ENCODE measurements around the gene CACNA1B.
"Not testable (repeated sequence)": the region's sequence is repeated elsewhere in the genome, so short reads cannot be mapped to it uniquely, and the experiment has no call there.

Gene CACNA1B

DNA sequence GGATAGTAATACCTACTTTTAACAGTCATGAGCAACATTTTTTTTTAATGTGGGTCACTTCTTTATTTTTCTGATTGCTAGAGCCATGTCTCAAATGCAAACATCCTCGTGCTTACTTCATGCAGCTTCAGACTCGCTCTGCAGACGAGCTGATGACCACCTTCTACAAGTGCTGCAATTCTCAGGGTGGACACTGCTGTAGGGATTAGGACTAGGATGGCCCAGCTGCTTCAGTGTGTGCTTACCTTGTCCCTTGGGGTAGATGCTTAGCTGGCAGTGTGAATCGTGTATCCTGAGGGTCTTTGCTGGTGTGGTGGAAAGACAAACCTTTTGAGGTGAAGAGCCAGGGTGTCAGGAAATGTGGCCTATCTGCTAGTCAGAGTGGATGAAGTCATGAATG is 251.7 kb downstream of the CACNA1B start:
- H3K9me3 ChIP-seq (ENCODE audit: control insufficient read depth, low read length); H3K27ac ChIP-seq (ENCODE audit: insufficient read depth, low read length, poor library complexity, severe bottlenecking); DNase-seq; H3K4me3 ChIP-seq (ENCODE audit: insufficient read depth, low read depth, low read length, poor library complexity, severe bottlenecking); H3K4me1 ChIP-seq (ENCODE audit: control insufficient read depth, insufficient read depth, low read length, poor library complexity, severe bottlenecking); H3K36me3 ChIP-seq (ENCODE audit: control insufficient read depth, insufficient read depth, low read length); H3K27me3 ChIP-seq (replicated peaks; ENCODE audit: control insufficient read depth, insufficient read depth, low read length, poor library complexity, severe bottlenecking): not testable (repeated sequence)

DNA sequence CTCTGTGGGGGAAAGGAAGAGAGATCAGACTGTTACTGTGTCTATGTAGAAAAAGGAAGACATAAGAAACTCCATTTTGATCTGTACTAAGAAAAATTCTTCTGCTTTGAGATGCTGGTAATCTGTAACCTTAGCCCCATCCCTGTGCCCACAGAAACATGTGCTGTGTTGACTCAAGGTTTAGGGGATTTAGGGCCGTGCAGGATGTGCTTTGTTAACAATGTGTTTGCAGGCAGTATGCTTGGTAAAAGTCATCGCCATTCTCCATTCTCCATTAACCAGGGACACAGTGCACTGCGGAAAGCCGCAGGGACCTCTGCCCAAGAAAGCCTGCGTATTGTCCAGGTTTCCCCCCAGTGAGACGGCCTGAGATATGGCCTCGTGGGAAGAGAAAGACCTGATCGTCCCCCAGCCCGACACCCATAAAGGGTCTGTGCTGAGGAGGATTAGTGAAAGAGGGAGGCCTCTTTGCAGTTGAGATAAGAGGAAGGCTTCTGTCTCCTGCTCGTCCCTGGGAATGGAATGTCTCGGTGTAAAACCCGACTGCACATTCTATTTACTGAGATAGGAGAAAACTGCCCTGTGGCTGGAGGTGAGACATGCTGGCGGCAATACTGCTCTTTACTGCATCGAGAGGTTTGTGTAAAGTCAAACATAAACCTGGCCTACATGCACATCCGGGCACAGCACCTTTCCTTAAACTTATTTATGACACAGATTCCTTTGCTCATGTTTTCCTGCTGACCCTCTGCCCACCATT is 255.5 kb downstream of the CACNA1B start:
- not testable (repeated sequence) for H3K4me3 ChIP-seq (ENCODE audit: insufficient read depth, low read depth, low read length, poor library complexity, severe bottlenecking); DNase-seq; H3K9me3 ChIP-seq (ENCODE audit: control insufficient read depth, low read length); H3K4me1 ChIP-seq (ENCODE audit: control insufficient read depth, insufficient read depth, low read length, poor library complexity, severe bottlenecking); H3K27ac ChIP-seq (ENCODE audit: insufficient read depth, low read length, poor library complexity, severe bottlenecking); H3K27me3 ChIP-seq (replicated peaks; ENCODE audit: control insufficient read depth, insufficient read depth, low read length, poor library complexity, severe bottlenecking); H3K36me3 ChIP-seq (ENCODE audit: control insufficient read depth, insufficient read depth, low read length)

DNA sequence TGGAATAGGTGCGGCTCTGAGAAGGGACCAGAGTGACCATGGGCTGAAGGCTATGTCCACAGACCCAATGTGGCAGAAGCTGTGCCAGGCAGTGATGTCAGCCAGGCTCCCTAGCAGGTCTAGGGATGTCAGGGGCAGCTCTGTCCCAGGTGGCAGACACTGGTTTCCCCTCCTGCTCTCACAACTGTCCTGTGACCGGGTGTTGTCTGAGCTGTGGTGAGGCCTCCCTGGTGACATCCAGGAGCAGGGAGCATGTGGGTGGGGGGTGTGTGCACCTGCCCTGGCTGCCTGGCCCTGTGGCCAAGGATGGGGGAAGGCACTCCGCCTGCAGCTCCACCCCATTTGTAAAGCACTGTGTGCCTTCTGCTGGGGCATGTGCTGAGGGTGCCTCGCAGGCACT is 257.0 kb downstream of the CACNA1B start:
- H3K4me1 ChIP-seq (ENCODE audit: control insufficient read depth, insufficient read depth, low read length, poor library complexity, severe bottlenecking); H3K27me3 ChIP-seq (replicated peaks; ENCODE audit: control insufficient read depth, insufficient read depth, low read length, poor library complexity, severe bottlenecking); H3K36me3 ChIP-seq (ENCODE audit: control insufficient read depth, insufficient read depth, low read length); H3K27ac ChIP-seq (ENCODE audit: insufficient read depth, low read length, poor library complexity, severe bottlenecking); DNase-seq; H3K4me3 ChIP-seq (ENCODE audit: insufficient read depth, low read depth, low read length, poor library complexity, severe bottlenecking); H3K9me3 ChIP-seq (ENCODE audit: control insufficient read depth, low read length): not testable (repeated sequence)

DNA sequence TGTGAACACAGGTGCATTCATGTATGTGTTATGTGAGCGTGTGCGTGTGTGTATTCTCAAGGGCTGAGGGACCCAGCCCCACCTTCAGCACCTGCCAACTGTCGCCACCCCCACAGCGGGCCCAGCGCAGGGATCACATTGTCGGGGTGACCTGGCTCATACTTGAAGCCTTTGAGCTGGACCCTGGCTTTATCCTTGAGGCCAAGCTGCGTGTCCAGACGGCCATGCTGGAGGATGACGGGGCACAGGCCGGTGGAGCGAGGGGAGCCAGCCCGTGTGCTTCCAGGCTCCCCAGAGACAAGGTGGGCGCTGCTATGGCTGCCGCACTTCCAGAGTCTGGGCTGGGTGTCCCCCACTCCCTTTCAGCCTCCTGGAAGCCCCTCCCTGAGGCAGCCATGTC is 261.5 kb downstream of the CACNA1B start:
- H3K27ac ChIP-seq (ENCODE audit: insufficient read depth, low read length, poor library complexity, severe bottlenecking); H3K27me3 ChIP-seq (replicated peaks; ENCODE audit: control insufficient read depth, insufficient read depth, low read length, poor library complexity, severe bottlenecking); H3K36me3 ChIP-seq (ENCODE audit: control insufficient read depth, insufficient read depth, low read length); H3K4me3 ChIP-seq (ENCODE audit: insufficient read depth, low read depth, low read length, poor library complexity, severe bottlenecking); DNase-seq; H3K9me3 ChIP-seq (ENCODE audit: control insufficient read depth, low read length); H3K4me1 ChIP-seq (ENCODE audit: control insufficient read depth, insufficient read depth, low read length, poor library complexity, severe bottlenecking): not testable (repeated sequence)

DNA sequence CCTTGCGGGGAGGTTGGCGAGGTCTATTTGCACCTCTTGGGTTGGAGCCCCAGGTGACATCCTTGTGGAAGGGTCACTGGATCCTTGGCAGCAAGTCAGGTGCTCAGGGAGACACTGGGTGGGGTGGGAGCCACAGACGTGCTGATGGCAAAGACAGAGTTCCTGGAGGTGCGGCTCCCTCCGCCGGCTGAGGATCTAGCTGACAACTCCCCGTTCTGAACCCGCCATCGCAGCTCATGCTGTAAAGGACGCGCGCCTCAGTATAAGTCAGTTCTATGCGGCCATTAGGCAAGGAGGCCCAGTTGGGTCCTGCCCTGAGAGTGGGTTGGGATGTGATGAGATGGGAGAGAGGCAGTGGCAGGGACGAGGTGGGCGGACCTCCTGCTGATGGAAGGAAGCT is 263.4 kb downstream of the CACNA1B start:
- not testable (repeated sequence) for H3K36me3 ChIP-seq (ENCODE audit: control insufficient read depth, insufficient read depth, low read length); H3K27ac ChIP-seq (ENCODE audit: insufficient read depth, low read length, poor library complexity, severe bottlenecking); DNase-seq; H3K27me3 ChIP-seq (replicated peaks; ENCODE audit: control insufficient read depth, insufficient read depth, low read length, poor library complexity, severe bottlenecking); H3K4me3 ChIP-seq (ENCODE audit: insufficient read depth, low read depth, low read length, poor library complexity, severe bottlenecking); H3K9me3 ChIP-seq (ENCODE audit: control insufficient read depth, low read length); H3K4me1 ChIP-seq (ENCODE audit: control insufficient read depth, insufficient read depth, low read length, poor library complexity, severe bottlenecking)

DNA sequence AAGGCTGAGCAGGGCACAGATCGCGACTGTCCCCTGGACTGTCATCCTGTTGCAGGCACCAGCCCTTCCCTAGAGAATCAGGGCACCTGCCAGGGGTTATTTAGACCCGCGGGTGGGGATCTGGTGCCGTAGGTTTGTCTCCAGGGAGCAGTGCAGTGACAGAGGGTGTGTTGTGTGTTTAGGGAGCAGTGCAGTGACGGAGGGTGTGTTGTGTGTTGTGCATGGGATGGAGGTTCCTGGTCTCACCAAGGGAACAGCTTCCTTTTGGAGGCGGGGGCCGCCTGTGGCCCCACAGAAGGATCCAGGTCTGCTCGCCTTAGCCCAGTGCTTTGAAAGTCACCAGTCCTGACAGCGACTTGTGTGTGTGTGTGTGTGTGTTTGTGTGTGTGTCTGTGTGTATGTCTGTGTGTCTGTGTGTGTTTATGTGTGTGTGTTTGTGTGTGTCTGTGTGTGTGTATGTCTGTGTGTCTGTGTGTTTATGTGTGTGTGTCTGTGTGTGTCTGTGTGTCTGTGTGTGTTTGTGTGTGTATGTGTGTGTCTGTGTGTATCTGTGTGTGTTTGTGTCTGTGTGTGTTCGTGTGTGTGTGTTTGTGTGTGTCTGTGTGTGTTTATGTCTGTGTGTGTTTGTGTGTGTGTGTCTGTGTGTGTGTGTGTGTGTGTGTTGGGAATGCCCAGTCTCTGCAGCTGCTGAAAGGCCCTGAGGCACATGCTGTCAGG is 265.1 kb downstream of the CACNA1B start:
- DNase-seq = not testable (repeated sequence)

DNA sequence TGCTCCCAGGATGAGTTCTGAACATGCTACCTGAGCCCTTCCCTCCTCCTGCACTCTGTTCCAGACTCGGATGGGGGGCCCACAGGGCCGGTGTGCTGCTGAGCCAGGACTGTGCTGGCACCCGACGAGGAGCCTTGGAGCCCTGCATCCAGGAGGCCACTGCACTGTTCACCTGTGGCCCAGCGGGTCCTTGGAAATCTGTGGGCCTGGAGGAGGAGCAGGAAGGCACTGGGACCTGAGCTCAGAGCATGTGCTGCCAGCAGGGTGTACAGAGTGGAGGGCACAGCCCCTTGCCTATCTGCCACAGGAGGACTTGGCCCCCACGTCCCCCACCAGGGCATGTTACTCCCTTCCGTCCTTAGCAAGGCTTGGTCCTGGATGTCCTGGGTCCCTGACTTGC is 265.9 kb downstream of the CACNA1B start:
- not testable (repeated sequence) for H3K9me3 ChIP-seq (ENCODE audit: control insufficient read depth, low read length); H3K27me3 ChIP-seq (replicated peaks; ENCODE audit: control insufficient read depth, insufficient read depth, low read length, poor library complexity, severe bottlenecking); H3K36me3 ChIP-seq (ENCODE audit: control insufficient read depth, insufficient read depth, low read length)

More for the DNA sequence above, 265.1 kb downstream of the CACNA1B start:
- not testable (repeated sequence) for H3K27me3 ChIP-seq (replicated peaks; ENCODE audit: control insufficient read depth, insufficient read depth, low read length, poor library complexity, severe bottlenecking); H3K36me3 ChIP-seq (ENCODE audit: control insufficient read depth, insufficient read depth, low read length); H3K9me3 ChIP-seq (ENCODE audit: control insufficient read depth, low read length); H3K4me3 ChIP-seq (ENCODE audit: insufficient read depth, low read depth, low read length, poor library complexity, severe bottlenecking); H3K4me1 ChIP-seq (ENCODE audit: control insufficient read depth, insufficient read depth, low read length, poor library complexity, severe bottlenecking); H3K27ac ChIP-seq (ENCODE audit: insufficient read depth, low read length, poor library complexity, severe bottlenecking)

DNA sequence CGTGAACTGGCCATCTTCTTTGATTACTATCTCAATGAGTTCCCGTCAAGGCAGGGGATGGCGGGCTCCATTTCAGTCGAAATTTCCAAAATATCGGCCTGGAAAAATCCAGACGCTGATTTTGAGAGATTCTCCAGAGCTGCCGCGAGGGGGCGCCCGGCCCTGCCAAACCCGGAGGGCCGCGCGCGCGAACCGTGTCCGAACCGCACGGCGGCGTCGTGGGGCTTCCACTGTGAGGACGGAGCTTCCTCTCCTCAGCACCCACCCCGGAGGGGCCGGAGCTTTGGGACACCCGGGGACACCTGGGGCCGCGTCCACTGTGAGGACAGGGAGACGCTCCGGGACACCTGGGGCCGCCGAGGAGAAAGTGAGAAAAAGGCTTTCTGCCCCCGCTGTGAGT is 270.0 kb downstream of the CACNA1B start:
- not testable (repeated sequence) for DNase-seq

More for the DNA sequence above, 265.9 kb downstream of the CACNA1B start:
- H3K27ac ChIP-seq (ENCODE audit: insufficient read depth, low read length, poor library complexity, severe bottlenecking); H3K4me3 ChIP-seq (ENCODE audit: insufficient read depth, low read depth, low read length, poor library complexity, severe bottlenecking); DNase-seq; H3K4me1 ChIP-seq (ENCODE audit: control insufficient read depth, insufficient read depth, low read length, poor library complexity, severe bottlenecking): not testable (repeated sequence)

DNA sequence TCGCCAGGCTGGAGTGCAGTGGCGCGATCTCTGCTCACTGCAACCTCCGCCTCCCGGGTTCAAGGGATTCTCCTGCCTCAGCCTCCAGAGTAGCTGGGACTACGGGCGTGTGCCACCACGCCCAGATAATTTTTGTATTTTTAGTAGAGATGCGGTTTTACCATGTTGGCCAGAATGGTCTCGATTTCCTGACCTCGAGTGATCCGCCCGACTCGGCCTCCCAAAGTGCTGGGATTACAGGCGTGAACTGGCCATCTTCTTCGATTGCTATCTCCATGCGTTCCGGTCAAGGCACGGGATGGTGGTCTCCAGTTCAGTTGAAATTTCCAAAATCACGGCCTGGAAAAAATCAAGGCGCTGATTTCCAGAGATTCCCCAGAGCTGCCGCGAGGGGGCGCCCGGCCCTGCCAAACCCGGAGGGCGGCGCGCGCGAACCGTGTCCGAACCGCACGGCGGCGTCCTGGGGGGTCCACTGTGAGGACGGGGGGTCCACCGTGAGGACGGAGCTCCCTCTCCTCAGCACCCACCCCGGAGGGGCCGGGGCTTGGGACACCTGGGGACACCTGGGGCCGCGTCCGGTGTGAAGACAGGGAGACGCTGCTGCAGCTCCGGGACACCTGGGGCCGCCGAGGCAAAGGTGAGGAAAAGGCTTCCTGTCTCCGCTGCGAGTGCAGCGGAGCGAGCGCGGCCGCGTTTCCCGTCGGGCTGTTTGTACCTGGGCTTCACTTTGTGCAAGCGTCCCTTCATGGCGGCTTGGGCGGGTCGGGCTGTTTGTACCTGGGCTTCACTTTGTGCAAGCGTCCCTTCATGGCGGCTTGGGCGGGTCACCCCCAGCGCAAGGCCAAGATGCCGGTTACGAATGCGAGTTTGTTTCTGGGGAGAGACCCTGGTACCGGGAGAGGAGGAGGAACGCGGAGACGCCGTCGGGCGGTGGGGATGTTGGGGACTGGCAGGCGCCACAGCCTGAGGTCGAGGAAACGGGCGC is 272.4 kb downstream of the CACNA1B start:
- not testable (repeated sequence) for H3K27me3 ChIP-seq (replicated peaks; ENCODE audit: control insufficient read depth, insufficient read depth, low read length, poor library complexity, severe bottlenecking); H3K9me3 ChIP-seq (ENCODE audit: control insufficient read depth, low read length); H3K4me1 ChIP-seq (ENCODE audit: control insufficient read depth, insufficient read depth, low read length, poor library complexity, severe bottlenecking); H3K27ac ChIP-seq (ENCODE audit: insufficient read depth, low read length, poor library complexity, severe bottlenecking); H3K36me3 ChIP-seq (ENCODE audit: control insufficient read depth, insufficient read depth, low read length); DNase-seq
- peak overlapping the region; percentile 55 for H3K4me3 ChIP-seq (ENCODE audit: insufficient read depth, low read depth, low read length, poor library complexity, severe bottlenecking)

More for the DNA sequence above, 270.0 kb downstream of the CACNA1B start:
- H3K27me3 ChIP-seq (replicated peaks; ENCODE audit: control insufficient read depth, insufficient read depth, low read length, poor library complexity, severe bottlenecking); H3K27ac ChIP-seq (ENCODE audit: insufficient read depth, low read length, poor library complexity, severe bottlenecking); H3K4me1 ChIP-seq (ENCODE audit: control insufficient read depth, insufficient read depth, low read length, poor library complexity, severe bottlenecking); H3K36me3 ChIP-seq (ENCODE audit: control insufficient read depth, insufficient read depth, low read length); H3K4me3 ChIP-seq (ENCODE audit: insufficient read depth, low read depth, low read length, poor library complexity, severe bottlenecking); H3K9me3 ChIP-seq (ENCODE audit: control insufficient read depth, low read length): not testable (repeated sequence)
